DMS79 (cell line): Measurements from ENCODE around the gene TRAF1.

Experiments used
- DNase-seq: peaks from one replicate; lab custom pipeline; 2025; lab: John Stamatoyannopoulos, UW

Gene TRAF1

DNA sequence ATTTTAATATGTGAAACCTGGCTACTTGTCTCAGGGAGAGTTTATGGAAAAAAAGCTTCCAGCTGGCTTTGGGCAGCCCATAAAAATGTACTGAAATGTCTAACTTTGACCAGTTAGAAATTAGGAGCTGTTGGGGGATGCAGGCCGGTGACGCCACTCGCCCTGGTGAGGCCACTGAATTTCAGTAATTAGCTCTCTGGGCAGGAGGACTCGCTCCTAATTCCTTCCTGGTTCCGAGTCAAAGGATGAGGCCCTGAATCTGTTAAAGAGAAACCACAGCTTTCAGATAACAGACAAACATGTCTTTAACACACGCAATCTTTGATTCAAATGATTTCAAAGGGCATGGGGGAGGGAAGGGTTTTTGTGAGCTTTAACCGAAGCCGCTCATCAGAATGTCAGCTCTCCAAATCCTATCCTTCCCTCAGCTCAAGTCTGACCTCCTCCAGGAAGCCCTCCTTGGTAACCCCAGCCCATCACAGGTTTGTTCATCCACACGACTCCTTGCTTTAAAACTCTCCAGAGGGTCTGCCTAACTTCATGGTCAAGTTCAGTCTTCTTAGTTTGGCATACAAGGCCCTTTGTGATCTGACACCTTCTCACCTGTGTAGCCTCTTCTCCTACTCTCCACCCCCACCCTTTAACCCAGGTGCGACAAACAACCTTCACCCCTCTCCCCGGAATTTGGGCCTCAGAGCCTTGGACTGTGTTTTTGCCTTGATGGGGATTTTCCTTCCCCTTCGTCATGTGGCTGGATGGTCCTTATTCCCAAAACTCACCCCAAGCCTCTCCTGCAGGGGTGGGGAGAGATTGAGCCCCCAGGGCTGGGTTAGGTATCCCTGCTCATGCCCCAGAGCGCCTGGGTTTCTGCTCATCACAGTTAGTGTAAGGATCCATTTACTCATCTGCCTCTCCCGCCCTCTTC is 36.0 kb downstream of the TRAF1 start:
- DNase-seq, result no peak

DNA sequence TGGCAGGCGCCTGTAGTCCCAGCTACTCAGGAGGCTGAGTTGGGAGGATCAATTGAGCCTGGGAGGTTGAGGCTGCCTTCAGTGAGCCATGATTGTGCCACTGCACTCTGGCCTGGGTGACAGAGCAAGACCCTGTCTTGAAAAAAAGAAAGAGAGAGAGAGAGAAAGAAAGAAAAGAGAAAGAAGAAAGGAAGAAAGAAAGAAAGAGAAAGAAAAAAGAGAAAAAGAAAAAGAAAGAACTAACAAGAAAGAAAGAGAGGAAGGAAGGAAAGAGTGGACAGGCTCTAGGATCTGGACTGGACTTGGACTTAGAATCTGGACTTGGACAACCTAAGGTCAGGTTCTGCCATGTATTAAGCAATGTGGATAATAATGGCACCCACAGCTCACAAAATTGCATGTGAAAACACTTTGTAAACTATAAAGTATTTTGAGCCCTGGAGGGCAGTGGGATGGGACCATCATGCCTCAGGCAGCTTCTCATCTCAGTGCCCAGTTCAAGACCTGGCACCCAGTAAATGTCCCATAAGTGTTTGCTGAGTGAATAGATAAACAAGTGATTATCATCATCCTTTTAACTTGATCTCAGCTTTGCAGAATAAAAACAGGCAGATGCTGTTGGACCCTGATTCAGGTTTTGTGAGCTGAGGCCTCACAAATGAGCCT is 36.9 kb downstream of the TRAF1 start:
- no peak for DNase-seq

DNA sequence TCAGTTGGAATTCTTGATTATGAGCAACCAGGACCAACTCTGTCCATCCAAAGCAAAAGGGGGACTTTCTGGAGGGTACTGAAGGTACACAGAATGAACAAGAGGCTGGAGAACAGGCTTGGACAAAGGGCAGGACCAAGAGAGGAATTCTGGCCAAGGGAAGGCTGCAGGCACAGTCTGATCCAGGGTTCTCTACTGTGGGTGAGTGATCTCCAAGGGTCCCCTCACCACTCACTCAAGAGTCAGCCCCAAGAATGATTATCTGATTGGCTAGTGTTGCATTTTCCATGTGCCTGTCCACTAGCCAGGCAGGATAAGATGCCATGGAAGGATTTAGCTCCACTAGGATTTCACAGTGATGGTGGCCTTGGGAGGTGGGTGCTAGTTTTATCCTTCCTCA is 38.0 kb downstream of the TRAF1 start:
- no peak for DNase-seq

DNA sequence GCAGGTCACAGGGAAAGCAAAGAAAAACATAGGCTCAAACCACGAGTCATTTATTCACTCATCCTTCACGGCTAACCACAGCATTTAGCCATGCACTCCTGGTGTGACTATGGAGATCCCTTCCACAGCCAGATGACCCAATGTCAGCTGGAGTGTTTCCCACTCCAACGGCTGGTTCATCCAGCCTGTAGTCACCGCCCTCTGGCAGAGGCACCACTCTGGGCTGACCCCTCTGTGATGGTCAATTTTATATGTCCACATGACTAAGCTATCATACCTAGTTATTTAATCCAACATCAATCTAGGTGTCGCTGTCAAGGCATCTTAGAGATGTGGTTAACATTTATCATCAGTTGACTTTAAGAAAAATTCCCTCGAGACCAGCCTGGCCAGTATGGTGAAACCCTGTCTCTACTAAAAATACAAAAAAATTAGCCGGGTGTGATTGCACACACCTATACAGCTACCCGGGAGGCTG is 40.1 kb downstream of the TRAF1 start:
- DNase-seq, result no peak

DNA sequence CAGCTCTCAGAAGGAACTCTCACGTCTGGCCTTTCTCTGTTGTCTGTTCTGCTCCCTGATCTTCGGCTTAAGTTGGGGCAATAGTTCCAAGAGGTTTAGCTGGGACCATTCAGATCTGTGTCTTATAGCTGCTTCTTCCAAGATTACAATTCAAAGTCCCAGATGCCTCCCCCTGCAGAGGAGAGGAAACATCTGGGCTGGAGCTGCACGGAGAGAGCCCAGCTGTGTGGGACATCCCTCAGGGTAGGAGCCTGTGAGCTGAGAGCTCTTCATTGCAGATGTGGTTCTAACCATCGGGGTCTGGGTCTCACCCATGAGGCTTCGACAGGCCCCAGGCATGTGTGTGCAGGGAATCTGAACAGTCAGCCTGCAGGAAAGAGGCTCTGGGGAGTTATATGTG is 40.6 kb downstream of the TRAF1 start:
- no peak for DNase-seq

DNA sequence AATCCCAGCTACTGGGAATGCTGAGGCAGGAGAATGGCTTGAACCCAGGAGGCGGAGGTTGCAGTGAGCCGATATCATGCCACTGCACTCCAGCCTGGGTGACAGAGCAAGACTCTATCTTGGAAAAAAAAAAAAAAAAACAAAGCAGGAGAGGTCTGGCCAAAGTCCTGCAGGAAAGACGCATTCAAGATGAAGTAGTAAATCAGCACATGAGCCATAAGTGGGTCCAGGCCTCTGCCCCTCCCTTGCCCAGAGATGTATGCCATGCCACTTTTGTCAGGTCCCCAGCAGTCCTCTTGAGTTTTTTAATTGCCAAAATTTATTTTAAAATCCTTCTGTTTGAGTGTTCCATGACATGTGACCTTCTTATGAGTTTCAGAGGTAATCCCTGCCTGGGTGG is 41.1 kb downstream of the TRAF1 start:
- DNase-seq, result no peak

DNA sequence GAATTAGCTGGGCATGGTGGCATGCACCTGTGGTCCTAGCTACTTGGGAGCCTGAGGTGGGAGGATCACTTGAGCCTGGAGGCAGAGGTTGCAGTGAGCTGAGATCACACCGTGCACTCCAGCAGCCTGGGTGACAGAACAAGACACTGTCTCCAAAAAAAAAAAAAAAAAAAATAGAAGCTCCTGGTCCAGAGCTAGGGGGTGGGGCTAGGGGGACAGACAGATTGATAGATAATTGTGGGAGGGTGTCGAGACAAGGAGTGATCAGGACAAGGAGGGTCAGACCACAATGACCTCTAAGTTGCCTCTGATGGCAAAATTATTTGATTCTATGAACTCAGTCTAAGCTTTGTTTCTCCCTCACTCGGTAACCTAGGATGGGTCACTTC is 43.0 kb downstream of the TRAF1 start:
- no peak for DNase-seq

DNA sequence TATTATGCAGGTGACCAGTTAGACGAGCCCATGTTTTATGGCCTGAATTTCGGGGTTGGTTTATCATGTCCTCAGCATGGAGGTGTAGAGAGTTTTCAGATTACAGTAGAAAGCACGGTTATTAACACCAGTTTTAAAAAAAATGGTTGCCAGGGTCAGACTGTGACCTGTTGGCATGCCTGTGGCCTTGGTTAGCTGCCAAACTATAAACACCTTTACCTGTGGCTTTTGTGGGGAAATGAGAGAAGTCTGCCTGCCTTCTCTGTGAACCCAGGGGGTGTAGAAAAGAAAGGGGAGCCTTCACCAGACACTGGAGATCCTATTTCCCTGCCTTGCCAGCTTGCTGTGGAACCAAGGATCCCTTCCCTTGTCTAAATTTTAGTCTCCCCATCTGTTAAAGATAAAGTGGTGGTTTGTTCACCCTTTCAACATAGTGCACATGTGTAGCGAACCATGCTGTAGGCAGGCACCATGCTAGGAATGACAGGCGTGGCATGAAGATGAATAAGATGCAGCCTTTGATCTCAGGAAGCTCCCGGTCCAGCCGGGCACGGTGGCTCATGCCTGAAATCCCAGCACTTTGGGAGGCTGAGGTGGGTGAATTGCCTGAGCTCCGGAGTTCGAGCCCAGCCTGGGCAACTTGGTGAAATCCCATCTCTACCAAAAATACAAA is 43.5 kb downstream of the TRAF1 start:
- DNase-seq, result peak; percentile 72

DNA sequence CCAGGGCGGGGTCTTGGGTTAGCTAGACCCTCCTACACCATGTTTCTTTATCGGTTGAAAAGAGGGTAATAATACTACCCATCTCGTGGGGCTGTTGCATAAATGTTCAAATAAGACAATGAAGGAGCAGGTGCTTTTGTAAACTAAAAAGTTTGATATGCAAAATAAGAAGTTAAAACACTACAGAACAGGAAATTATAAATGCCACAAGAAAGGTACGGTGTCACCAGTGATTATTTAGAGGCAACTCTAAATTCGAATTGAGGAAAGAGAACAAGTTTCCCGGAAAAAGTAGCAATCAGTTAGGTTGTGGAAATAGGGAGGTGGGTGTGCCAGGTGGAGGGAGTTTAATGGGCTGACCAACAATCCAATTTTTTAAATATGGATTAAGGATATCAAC is 47.1 kb downstream of the TRAF1 start:
- no peak for DNase-seq

DNA sequence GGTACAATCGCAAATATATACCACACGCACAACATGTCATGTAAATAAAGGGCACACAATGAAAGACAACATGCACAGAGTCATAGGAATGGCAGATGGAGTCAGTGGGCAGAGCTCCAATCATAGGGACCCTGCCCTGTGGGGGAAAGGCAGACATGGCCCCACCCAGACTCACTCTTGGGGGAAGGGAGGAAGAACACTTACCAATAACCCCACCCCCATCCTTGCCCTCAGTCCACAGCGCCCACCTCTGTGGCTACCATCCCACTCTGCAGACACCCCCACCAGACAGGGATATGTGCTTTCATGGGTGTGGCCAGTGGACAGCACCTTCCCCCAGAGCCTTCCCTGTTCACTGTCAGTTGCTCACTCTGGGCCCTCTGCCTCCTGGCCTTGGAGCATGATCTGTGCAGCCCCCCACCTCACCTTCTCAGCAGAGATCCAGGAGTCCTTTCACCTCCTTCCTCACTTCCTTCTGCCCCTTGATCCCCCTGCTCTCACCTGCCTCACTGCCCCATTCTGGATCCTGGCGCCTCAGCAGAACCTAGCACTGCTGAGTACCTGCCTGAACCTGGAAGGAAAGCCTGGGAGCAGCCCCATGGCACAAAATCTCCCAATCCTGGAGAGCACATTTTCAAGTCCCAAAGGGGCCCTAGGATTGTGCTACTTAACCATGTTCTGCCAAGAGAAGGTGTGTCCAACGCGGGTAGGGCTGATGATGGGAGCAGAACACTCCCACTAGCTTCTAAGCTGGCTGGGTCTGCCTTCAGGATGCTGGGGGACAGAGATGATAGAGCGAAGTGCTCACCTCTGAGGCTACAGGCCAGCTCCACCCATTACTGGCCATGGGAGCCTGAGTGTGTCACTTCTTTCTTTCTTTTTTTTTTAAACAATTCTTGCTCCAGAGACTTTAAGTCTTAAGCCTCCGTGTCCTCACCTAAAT is 48.1 kb downstream of the TRAF1 start:
- DNase-seq, result peak; percentile 24

DNA sequence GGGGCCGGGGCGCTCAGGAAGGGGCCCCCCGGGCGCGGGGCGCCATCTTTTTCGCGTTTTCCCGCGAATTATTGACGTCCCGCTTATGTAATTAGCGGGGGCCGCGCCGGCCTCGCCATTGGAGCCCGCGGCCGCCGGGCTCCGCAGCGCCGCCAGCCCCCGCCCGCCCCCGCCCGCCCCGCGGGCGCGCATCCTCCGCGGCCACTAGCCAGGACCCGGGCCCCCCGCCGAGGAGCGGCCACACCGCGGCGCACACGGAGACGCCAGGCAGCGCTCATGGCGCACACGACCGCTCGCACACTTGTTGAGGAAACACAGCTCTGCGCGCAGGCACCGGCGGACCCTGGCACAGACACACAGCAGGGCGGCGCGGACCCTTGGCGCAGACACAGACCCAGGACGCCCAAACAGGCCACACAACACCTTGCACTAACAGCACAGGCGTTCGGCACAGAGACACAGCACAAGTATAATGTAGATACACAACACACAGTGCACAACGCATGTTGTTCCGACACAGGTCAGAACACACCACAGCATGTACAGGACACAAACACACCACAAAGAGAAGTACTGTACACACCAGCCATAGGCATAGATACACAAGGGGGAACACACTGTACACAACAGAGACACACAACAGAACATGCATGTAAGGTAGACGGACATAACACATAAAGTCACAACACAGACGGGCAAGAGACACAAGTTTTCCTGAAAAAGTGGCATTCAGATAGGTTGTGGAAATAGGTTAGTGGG is 49.1 kb downstream of the TRAF1 start:
- peak; percentile 69 for DNase-seq

DNA sequence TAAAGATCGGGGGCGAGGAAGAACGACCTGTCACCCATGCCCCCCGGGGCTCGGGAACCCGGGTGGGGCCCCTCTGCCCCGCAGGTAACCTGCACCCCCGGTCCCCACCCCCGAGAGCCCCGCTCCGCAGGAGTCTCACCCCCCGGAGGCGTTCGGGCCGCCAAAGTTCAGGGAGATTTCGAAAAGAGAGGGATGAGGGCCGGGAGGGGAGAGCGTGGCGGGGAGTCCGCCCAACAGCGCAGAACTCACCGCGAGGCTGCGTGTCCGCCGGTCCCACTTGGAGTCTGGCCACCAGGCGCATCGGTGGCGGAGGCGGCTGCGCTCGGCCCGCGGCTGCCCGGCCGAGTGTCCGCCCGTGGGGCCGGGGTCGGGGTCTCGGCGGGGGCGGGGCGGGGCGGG is 49.8 kb downstream of the TRAF1 start, which contains the start of gene PHF19:
PHF19 (minus strand) TSS at position 347 of the 399 bp plus-strand sequence. CDS start 2,447 bp downstream, outside the sequence.
- peak; percentile 41 for DNase-seq

DNA sequence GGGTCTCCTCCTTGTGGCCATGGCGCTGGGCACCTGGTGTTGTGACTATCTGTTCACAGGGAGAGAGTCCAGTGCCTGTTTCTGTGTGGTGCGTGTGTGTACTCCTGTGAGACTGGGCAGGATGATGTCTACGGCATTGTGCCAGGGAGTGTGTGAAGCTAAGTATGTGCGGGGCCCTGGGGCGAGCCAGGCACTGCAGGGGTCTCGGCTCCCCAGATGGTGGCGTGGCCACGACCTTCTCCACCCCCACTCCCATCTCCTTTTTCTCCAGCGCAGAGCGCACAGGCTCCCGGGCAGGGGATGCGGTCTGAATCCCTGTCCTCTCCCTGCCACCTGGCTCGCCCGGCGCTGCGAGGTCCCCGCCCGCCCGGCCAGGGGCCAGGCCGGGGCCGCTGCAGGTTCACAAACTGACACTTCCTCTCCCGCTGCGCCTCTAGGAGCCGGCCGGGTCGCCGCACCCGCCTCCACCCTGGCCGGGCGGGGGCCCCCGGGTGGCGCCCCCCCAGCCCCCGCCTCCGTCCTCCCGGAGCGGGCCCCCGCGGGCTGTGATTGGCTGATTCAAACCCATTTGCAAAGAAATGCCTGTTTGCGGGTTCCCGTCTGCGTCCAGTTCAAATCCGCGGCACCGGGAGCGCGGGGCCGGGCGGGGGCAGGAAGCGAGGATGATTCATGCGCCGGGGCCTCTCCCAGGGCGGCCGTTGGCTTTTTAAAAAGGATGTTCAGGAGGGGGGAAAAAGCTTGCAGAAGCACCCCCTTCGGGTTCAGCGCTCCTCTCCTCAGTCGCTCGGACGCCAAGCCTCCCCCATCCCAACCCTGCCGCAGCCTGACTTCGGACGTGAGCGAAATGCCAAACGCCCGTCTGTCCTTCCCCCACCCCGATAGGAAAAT is 50.4 kb downstream of the TRAF1 start:
- peak; percentile 78 for DNase-seq

DNA sequence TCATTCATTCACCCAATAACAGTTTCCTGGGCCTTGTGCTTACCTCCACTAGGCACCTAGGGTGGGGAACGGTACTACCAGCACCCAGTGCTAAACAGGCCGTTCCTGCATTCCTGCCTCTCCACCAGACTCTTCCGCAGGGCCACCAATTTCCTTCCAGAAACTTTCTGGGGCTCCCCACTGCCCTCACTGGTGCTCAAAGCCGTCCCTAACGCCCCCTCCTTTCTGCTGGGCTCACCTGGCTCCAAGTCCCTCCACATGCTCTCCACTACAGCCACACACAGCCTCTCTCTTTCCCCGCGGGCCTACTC is 51.0 kb downstream of the TRAF1 start:
- DNase-seq, result no peak

DNA sequence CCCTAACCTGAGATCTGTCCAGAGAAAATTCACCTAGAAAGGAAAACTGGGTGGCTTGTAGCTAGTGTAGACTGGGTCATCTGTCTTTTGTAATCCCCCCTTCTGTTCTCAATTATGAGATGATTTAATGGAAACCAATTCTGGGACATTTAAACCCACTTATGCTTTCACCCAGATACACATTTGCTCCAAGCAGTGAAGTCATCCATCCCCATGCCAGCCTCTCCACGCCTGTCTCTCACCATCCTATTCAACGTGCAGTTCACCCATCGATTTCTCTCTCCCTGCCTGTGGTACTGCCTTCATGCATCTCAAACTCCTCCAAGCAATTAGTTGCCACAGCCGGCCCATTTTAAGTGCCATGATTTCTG is 51.4 kb downstream of the TRAF1 start:
- no peak for DNase-seq

DNA sequence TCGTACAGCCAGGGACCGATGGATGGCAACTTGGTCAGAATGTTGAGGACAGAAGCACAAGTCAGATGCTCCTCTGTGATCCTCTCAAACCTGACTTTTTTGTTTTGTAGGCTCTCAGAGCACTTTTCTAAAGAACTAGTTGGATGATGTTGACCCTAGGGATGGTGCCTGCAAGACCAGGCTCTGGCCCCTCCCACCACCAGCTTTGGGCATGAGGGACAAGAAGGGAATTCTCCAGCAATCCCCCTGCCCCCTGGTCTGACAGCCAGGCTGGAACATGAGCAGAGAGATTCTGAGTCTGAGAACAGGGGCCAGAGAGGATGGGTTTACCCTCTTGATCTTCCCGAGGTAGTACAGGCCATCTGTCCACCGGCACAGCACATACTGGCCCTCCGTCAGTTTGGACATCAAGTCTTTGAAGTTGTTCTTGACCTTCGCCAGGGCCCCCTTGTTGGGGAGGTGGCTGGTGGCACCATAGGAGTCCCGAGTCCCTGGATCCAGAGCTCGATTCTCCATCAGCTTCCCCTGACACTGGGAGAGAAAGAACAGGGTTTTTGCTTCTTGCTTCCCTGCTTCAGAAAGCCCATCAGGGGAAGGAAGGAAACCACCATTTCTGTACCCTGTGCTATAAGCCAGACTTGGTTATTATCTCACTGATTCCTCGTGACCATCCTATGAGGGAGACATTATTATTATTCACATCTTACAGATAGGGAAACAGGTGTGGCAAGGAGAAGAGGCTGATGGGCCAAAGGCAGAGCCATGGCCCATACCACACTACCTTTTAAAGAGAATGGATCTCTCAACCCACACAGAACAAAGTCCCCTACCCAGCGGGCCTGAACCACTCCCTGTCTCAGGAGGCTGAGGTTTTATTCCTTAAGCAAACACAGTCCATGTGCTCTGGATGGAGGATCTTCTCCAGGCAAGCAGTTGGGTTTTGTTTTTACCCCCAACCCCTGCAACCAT is 52.1 kb downstream of the TRAF1 start:
- DNase-seq, result no peak

DNA sequence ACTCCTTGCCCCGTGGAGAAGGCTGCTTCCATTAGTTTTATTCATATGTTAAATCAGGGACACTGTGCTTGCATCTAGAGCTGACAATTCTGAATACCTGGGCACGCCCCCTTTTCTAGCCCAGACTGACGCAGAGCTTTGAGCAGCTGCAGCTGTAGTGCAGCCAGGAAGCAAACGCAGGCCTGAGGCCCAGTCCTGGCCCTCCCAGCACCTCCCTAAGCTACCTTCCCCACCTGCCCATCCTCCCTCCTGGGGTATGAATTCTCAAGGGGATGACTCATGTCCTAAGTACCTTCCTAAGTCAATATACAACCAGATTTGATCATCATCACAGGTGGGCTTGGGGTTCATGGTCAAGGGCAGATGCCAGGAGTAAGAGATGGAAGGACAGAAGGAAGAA is 53.1 kb downstream of the TRAF1 start:
- no peak for DNase-seq

DNA sequence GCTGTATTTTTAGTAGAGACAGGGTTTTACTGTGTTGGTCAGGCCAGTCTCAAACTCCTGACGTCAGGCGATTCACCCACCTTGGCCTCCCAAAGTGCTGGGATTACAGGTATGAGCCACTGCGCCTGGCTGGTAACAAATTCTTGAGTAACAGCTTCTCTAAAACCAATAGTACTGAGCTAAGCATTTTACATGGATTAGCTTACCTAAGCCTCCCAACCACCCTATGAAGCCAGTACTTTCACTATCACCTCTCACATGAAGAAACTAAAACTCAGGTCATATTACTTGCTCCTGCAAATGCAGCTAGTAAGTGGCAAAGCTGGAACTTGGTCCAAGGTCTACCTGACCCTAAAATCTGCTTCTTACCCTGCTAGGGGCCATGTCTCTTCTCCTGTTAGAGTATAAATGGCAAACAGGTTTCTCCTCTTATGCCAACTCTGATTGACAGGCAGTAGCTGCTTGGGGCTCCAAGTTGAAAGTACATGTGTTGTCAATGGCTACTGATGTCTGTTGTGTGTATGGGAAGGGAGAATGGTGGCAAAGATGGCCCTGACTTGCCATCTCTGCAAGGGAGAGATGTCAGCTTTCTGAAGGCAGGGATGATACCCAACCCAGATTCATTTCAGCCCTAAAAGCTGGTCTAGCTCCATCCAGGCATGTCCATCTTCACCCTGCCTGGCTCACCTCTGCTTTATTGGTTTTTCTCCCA is 53.6 kb downstream of the TRAF1 start:
- DNase-seq, result no peak
